LNCaP clone FGC (cell line): ENCODE results near the gene TNS1.
"Not testable (repeated sequence)": the region's sequence is repeated elsewhere in the genome, so short reads cannot be mapped to it uniquely, and the experiment has no call there.

ENCODE experiments used
- DNase-seq: peaks from one replicate; pipeline ENCODE4 v3.0.0-alpha.2; 2011; ENCODE audit warnings: low read depth
- H3K4me3 ChIP-seq: 2 replicates; pipeline ENCODE4 v1.5.1; 2011; ENCODE audit warnings: mild to moderate bottlenecking, low read depth, low read length, control low read depth
- CTCF ChIP-seq: IDR thresholded peaks from 2 replicates; pipeline ENCODE4 v1.5.1; 2012; ENCODE audit warnings: mild to moderate bottlenecking; ENCODE audit not compliant: control insufficient read depth, insufficient read depth; ENCODE audit errors: extremely low read depth

Gene TNS1

GRCh38 chr2:218002845-218003180 is at the start of gene TNS1:
TNS1 (minus strand) TSS chr2:218002995; CDS start chr2:218002872, 123 bp downstream.
- H3K4me3 ChIP-seq = no peak within 1 kb of the TSS
- no peak for TF ChIP-seq CTCF
- DNase-seq = no peak

GRCh38 chr2:218051903-218052302 is 49.1 kb upstream of the TNS1 start:
- DNase-seq = no peak
- no peak overlapping the region for H3K4me3 ChIP-seq
- TF ChIP-seq CTCF = no peak

GRCh38 chr2:218047536-218048225 is 44.9 kb upstream of the TNS1 start:
- TF ChIP-seq CTCF = no peak
- H3K4me3 ChIP-seq = no peak overlapping the region
- DNase-seq = no peak

- TF ChIP-seq CTCF = no peak
- H3K4me3 ChIP-seq = no peak overlapping the region
- DNase-seq = no peak
These were observed 43.4 kb upstream of the TNS1 start for GRCh38 chr2:218046238-218046637.

- not testable (repeated sequence) for DNase-seq, H3K4me3 ChIP-seq
These were observed 41.8 kb upstream of the TNS1 start for GRCh38 chr2:218044599-218044998.

- H3K4me3 ChIP-seq = no peak overlapping the region
- TF ChIP-seq CTCF = no peak
- no peak for DNase-seq
These were observed 40.9 kb upstream of the TNS1 start for GRCh38 chr2:218043701-218044109.

- H3K4me3 ChIP-seq = no peak overlapping the region
- no peak for TF ChIP-seq CTCF
- DNase-seq = no peak
These were observed 40.3 kb upstream of the TNS1 start for GRCh38 chr2:218043100-218043499.
